MM.1S (cell line): ENCODE data around the gene USP32.
A peak's percentile ranks its signal among the peaks of the same experiment; 100 is the strongest.

Experiments used
- DNase-seq: peaks from one replicate; pipeline ENCODE4 v3.0.0-alpha.2; 2015
- H2AFZ ChIP-seq: fragments of 300-600 bp; sonication (generic); 2 replicates; pipeline ENCODE4 v1.6.0; 2016; ENCODE audit warnings: antibody characterized with exemption, low read length
- H3F3A ChIP-seq: fragments of 300-600 bp; sonication (generic); 2 replicates; pipeline ENCODE4 v1.6.1; 2016; ENCODE audit warnings: mild to moderate bottlenecking, antibody characterized with exemption, low read length, moderate library complexity, mixed read lengths; ENCODE audit not compliant: insufficient read depth
- H3K27ac ChIP-seq: fragments of 300-600 bp; sonication (generic); 2 replicates; pipeline ENCODE4 v1.5.1; 2016; ENCODE audit warnings: mild to moderate bottlenecking, low read length
- H3K27me3 ChIP-seq: fragments of 300-600 bp; sonication (generic); replicated peaks from 2 replicates; pipeline ENCODE4 v1.6.0; 2016; ENCODE audit warnings: low read length; ENCODE audit not compliant: insufficient read depth
- H3K36me3 ChIP-seq: fragments of 300-600 bp; sonication (generic); replicated peaks from 2 replicates; pipeline ENCODE4 v1.6.1; 2016; ENCODE audit warnings: mild to moderate bottlenecking, low read length, mixed read lengths; ENCODE audit not compliant: insufficient read depth
- H3K4me1 ChIP-seq: fragments of 300-600 bp; sonication (generic); 2 replicates; pipeline ENCODE4 v1.6.1; 2016; ENCODE audit warnings: low read length, mixed read lengths
- H3K4me2 ChIP-seq: fragments of 300-600 bp; sonication (generic); 2 replicates; pipeline ENCODE4 v1.6.0; 2016; ENCODE audit warnings: low read depth, low read length
- H3K4me3 ChIP-seq: fragments of 300-600 bp; sonication (generic); 2 replicates; pipeline ENCODE4 v1.5.1; 2016; ENCODE audit warnings: low read length, mixed read lengths
- H3K79me2 ChIP-seq: fragments of 300-600 bp; sonication (generic); 2 replicates; pipeline ENCODE4 v1.6.1; 2016; ENCODE audit warnings: mixed run types, low read length, mixed read lengths
- H3K9ac ChIP-seq: fragments of 300-600 bp; sonication (generic); 2 replicates; pipeline ENCODE4 v1.6.1; 2016; ENCODE audit warnings: low read length, mixed read lengths
- H3K9me2 ChIP-seq: fragments of 300-600 bp; sonication (generic); replicated peaks from 2 replicates; pipeline ENCODE4 v1.6.1; 2016; ENCODE audit warnings: mild to moderate bottlenecking, low read length, mixed read lengths; ENCODE audit not compliant: insufficient read depth
- H3K9me3 ChIP-seq: fragments of 300-600 bp; sonication (generic); replicated peaks from 2 replicates; pipeline ENCODE4 v1.6.1; 2016; ENCODE audit warnings: mild to moderate bottlenecking, low read length, mixed read lengths; ENCODE audit not compliant: insufficient read depth
- H4K20me1 ChIP-seq: fragments of 300-600 bp; sonication (generic); 2 replicates; pipeline ENCODE4 v1.6.1; 2016; ENCODE audit warnings: mild to moderate bottlenecking, low read length, moderate library complexity, mixed read lengths; ENCODE audit not compliant: insufficient read depth
- CTCF ChIP-seq: fragments of 300-600 bp; sonication (generic); IDR thresholded peaks from 2 replicates; pipeline ENCODE4 v1.5.1; 2016; ENCODE audit warnings: antibody characterized with exemption, low read length, mixed read lengths
- EZH2 ChIP-seq: fragments of 300-600 bp; sonication (generic); optimal IDR thresholded peaks from 2 replicates; pipeline ENCODE3; 2017; ENCODE audit warnings: low read depth, mild to moderate bottlenecking, antibody characterized with exemption, low read length, mixed read lengths
- EZH2phosphoT487 ChIP-seq: fragments of 300-600 bp; sonication (generic); IDR thresholded peaks from 2 replicates; pipeline ENCODE4 v1.6.1; 2018; ENCODE audit warnings: antibody characterized with exemption, low read length

The USP32 gene

DNA sequence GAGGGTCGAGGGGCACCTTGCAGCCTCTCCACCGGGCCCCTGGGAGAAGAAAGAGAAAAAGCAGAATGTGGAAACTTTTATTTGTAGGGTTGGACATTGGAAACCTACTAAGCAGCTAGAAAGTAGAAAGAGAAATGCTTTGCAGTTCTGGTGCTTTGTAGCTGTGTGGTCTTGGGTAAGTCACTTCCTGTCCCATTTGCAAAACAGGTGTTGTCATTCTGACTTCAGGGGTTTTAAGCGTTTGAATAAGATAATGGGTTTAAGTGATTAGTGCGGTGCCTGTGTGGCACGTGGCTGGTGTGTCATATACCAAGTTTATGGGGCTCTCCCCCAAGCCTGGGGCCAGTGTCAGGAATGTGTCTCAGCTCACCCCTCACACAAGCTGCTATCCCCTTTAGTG lies 240.6 kb downstream of the USP32 start:
- Histone ChIP-seq H3K27ac (no peak overlapping the region), H4K20me1 (no peaks in the 10 kb centered on the region), H3F3A (no peaks in the 10 kb centered on the region), H3K79me2 (no peaks in the 10 kb centered on the region), H3K4me1 (no peaks in the 10 kb centered on the region), H3K9ac (no peak overlapping the region), H3K36me3 (no peaks in the 10 kb centered on the region), H2AFZ (no peak overlapping the region), H3K4me3 (no peak overlapping the region), H3K9me2 (no peaks in the 10 kb centered on the region), H3K4me2 (no peak overlapping the region), H3K9me3 (no peaks in the 10 kb centered on the region), H3K27me3 (peaks cover 33% of the 10 kb centered on the region)
- TF ChIP-seq CTCF (no peak), EZH2 (no peak), EZH2phosphoT487 (no peak)
- DNase-seq, result peak; percentile 44

GRCh38 chr17:60149691-60150582 lies 242.0 kb downstream of the USP32 start, which contains the start of gene CA4:
TSS of gene CA4 (plus strand) at chr17:60149973. CDS start at chr17:60150035, 62 bp downstream.
- no peak within 1 kb of the TSS for H3K27ac ChIP-seq

DNA sequence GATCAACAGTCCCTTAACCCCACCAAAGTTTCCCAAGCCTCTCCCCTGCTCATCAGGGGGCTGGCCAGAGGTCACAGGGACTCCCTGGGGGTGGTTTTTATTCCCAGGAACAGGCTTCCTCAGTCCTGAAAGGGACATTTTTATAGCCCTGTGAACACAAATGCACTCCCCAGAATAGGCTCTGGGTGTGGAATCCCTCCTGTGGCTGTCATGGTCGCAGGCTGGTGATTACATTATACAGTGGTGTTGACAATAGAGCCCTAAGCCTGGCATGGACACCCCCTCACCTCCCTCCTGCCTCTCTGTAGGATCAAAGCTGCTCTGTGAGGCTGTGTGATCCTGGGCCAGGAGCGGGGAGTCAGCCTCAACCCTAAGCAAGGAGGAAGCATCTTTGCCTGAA lies 243.6 kb downstream of the USP32 start:
- no peak overlapping the region for H2AFZ ChIP-seq
- DNase-seq, result no peak

More at GRCh38 chr17:60149691-60150582, 242.0 kb downstream of the USP32 start, which contains the start of gene CA4:
- peaks cover 33% of the 10 kb centered on the region for H3K27me3 ChIP-seq
- H2AFZ ChIP-seq, result no peak within 1 kb of the TSS
- no peak within 1 kb of the TSS for H3K4me2 ChIP-seq
- no peaks in the 10 kb centered on the region for H3K36me3 ChIP-seq
- H3K79me2 ChIP-seq, result no peaks in the 10 kb centered on the region
- no peaks in the 10 kb centered on the region for H3K9me3 ChIP-seq
- no peaks in the 10 kb centered on the region for H3K4me1 ChIP-seq
- no peak within 1 kb of the TSS for H3K9ac ChIP-seq
- no peaks in the 10 kb centered on the region for H3F3A ChIP-seq
- no peak for TF ChIP-seq EZH2phosphoT487
- TF ChIP-seq EZH2, result no peak
- no peak for TF ChIP-seq CTCF
- H4K20me1 ChIP-seq, result no peaks in the 10 kb centered on the region
- DNase-seq, result no peak
- H3K4me3 ChIP-seq, result no peak within 1 kb of the TSS
- no peaks in the 10 kb centered on the region for H3K9me2 ChIP-seq

More for the DNA sequence above, 243.6 kb downstream of the USP32 start:
- Histone ChIP-seq H3K9me2 (no peaks in the 10 kb centered on the region), H3K4me1 (no peaks in the 10 kb centered on the region), H3K4me2 (no peak overlapping the region), H3F3A (no peaks in the 10 kb centered on the region), H3K36me3 (no peaks in the 10 kb centered on the region), H3K9ac (no peak overlapping the region), H3K79me2 (no peaks in the 10 kb centered on the region), H4K20me1 (no peaks in the 10 kb centered on the region), H3K9me3 (no peaks in the 10 kb centered on the region), H3K27ac (no peak overlapping the region), H3K4me3 (no peak overlapping the region), H3K27me3 (peaks cover 28% of the 10 kb centered on the region)
- no peak for TF ChIP-seq EZH2
- TF ChIP-seq EZH2phosphoT487, result no peak
- TF ChIP-seq CTCF, result no peak
